ENCODE data around the gene AVL9. TPM values are rescaled to one million over a fixed set of nuclear protein-coding genes. Genes with fewer than 3 reads are reported as not detected.
"Not testable (repeated sequence)": the region's sequence is repeated elsewhere in the genome, so short reads cannot be mapped to it uniquely, and the experiment has no call there.

Gene AVL9
- total RNA-seq, 1 donor from 2014 or later, result 11.8 TPM

DNA sequence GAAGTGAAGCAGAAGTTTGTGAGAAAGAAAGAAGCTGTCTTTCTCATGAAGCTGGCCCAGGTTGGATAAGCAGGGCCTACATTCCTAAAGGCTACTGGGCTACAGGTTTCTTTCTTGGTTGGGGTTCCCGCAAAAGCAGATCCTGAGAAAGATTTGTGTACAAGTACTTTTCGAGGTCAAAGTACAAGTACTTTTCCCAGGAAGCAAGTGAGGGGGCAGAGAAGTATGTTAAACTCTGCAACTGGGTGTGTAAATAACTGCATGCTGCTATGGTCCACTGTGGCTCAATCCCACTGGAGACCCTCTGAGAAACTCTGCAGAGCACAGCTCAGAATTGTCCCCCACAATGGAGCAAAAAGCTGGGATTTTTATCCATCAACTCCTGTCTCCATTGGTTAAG is 33.8 kb upstream of the AVL9 start:
- Histone ChIP-seq H3K27ac (replicated peaks) (no peak overlapping the region), H3K27me3 (ENCODE audit: low read depth) (no peaks in the 10 kb centered on the region), H3K4me3 (no peak overlapping the region), H3K4me1 (peaks cover 5% of the 10 kb centered on the region), H3K36me3 (no peaks in the 10 kb centered on the region), H3K9me3 (replicated peaks) (no peaks in the 10 kb centered on the region)
- TF ChIP-seq, protein P1, sequence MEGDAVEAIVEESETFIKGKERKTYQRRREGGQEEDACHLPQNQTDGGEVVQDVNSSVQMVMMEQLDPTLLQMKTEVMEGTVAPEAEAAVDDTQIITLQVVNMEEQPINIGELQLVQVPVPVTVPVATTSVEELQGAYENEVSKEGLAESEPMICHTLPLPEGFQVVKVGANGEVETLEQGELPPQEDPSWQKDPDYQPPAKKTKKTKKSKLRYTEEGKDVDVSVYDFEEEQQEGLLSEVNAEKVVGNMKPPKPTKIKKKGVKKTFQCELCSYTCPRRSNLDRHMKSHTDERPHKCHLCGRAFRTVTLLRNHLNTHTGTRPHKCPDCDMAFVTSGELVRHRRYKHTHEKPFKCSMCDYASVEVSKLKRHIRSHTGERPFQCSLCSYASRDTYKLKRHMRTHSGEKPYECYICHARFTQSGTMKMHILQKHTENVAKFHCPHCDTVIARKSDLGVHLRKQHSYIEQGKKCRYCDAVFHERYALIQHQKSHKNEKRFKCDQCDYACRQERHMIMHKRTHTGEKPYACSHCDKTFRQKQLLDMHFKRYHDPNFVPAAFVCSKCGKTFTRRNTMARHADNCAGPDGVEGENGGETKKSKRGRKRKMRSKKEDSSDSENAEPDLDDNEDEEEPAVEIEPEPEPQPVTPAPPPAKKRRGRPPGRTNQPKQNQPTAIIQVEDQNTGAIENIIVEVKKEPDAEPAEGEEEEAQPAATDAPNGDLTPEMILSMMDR (IDR thresholded peaks at IDR 0.05; ENCODE audit: borderline replicate concordance), result no peak
- no peak for DNase-seq
- intact Hi-C loops (cut with micrococcal nuclease), result no loop called here

DNA sequence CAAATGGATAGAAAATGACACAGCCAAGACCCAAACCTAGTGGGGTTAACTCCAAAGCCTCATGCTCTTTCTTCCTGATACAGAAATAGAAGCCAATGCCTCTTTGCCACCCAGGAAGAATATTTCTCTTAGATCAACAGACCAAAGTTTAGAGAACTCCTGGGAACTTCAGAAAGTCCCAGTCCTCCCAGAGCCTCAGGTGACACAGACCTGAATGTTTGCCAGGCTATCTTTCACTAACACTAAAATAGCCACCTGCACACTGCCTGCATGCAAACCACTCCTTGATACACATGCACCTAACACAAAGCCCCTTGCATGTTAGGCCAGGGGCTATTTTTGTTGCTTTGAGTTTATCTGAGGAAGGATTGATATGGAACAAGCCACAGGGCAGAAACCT is 32.8 kb upstream of the AVL9 start:
- intact Hi-C loops (cut with micrococcal nuclease), result no loop called here
- no peak overlapping the region for H3K27ac ChIP-seq (replicated peaks)
- no peaks in the 10 kb centered on the region for H3K36me3 ChIP-seq
- H3K4me3 ChIP-seq, result no peak overlapping the region
- H3K4me1 ChIP-seq, result peaks cover 5% of the 10 kb centered on the region
- TF ChIP-seq, protein P1 (IDR thresholded peaks at IDR 0.05; ENCODE audit: borderline replicate concordance), result no peak
- H3K9me3 ChIP-seq (replicated peaks), result no peaks in the 10 kb centered on the region
- H3K27me3 ChIP-seq (ENCODE audit: low read depth), result no peaks in the 10 kb centered on the region
- DNase-seq, result no peak

DNA sequence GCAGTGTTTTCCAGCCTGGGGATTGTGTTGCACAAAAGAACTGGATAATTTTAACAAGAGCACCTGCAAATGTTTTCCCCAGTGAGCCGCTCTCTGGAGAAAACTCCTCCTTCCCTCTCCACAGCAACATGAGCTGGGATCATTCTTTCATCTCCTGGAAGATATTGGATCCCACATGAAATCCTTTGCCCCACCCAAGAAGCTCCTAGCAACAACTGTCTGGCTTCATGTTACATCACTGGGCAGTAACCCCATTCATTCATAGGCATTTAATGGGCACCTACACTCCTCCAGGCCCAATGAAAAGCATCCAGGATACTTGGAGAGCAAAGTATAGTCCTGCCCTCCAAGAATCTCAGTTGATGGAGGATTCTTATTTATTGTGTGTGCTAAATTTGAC is 32.3 kb upstream of the AVL9 start:
- Histone ChIP-seq H3K36me3 (no peaks in the 10 kb centered on the region), H3K27ac (replicated peaks) (no peak overlapping the region), H3K27me3 (ENCODE audit: low read depth) (no peaks in the 10 kb centered on the region), H3K4me1 (peaks cover 5% of the 10 kb centered on the region), H3K4me3 (no peak overlapping the region), H3K9me3 (replicated peaks) (no peaks in the 10 kb centered on the region)
- intact Hi-C loops (cut with micrococcal nuclease), result no loop called here
- DNase-seq, result no peak
- TF ChIP-seq, protein P1 (IDR thresholded peaks at IDR 0.05; ENCODE audit: borderline replicate concordance), result no peak

DNA sequence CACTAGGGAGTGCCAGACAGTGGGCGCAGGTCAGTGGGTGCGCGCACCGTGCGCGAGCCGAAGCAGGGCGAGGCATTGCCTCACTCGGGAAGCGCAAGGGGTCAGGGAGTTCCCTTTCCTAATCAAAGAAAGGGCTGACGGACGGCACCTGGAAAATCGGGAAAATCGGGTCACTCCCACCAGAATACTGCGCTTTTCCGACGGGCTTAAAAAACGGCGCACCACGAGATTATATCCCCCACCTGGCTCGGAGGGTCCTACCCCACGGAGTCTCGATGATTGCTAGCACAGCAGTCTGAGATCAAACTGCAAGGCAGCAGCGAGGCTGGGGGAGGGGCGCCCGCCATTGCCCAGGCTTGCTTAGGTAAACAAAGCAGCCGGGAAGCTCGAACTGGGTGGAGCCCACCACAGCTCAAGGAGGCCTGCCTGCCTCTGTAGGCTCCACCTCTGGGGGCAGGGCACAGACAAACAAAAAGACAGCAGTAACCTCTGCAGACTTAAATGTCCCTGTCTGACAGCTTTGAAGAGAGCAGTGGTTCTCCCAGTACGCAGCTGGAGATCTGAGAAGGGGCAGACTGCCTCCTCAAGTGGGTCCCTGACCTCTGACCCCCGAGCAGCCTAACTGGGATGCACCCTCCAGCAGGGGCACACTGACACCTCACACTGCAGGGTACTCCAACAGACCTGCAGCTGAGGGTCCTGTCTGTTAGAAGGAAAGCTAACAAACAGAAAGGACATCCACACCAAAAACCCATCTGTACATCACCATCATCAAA is 30.5 kb upstream of the AVL9 start:
- intact Hi-C loops (cut with micrococcal nuclease), result not testable (repeated sequence)

DNA sequence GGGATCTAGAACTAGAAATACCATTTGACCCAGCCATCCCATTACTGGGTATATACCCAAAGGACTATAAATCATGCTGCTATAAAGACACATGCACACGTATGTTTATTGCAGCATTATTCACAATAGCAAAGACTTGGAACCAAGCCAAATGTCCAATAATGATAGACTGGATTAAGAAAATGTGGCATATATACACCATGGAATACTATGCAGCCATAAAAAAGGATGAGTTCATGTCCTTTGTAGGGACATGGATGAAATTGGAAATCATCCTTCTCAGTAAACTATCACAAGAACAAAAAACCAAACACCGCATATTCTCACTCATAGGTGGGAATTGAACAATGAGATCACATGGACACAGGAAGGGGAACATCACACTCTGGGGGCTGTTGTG is 25.3 kb upstream of the AVL9 start:
- DNase-seq; intact Hi-C loops (cut with micrococcal nuclease); H3K27ac ChIP-seq (replicated peaks); H3K4me1 ChIP-seq; H3K9me3 ChIP-seq (replicated peaks); H3K4me3 ChIP-seq; H3K36me3 ChIP-seq; H3K27me3 ChIP-seq (ENCODE audit: low read depth): not testable (repeated sequence)

More for the DNA sequence above, 30.5 kb upstream of the AVL9 start:
- not testable (repeated sequence) for H3K27me3 ChIP-seq (ENCODE audit: low read depth); H3K27ac ChIP-seq (replicated peaks); H3K4me3 ChIP-seq; DNase-seq; H3K9me3 ChIP-seq (replicated peaks); H3K4me1 ChIP-seq; H3K36me3 ChIP-seq

DNA sequence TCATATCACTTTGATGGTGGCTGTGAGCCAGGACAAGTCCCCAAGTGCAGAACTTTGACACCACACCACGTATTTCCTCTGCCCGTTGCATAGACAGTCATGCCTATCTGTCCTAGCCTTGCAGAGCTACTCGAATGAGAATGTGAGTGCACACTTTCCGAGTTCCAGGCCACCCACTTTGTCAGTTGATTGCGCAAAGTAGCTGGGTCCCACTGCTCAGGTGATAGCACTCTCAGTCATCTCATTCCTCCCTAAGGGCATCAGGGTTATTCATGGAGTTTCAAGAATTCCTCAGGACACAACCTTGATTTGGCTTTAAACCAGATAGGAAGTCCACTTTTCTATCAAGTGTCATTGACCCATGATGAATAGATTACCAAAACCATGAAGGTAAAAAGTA is 24.4 kb upstream of the AVL9 start:
- no peak for DNase-seq
- intact Hi-C loops (cut with micrococcal nuclease), result no loop called here
- TF ChIP-seq, protein P1 (IDR thresholded peaks at IDR 0.05; ENCODE audit: borderline replicate concordance), result no peak
- Histone ChIP-seq H3K9me3 (replicated peaks) (no peaks in the 10 kb centered on the region), H3K36me3 (no peaks in the 10 kb centered on the region), H3K27me3 (ENCODE audit: low read depth) (no peaks in the 10 kb centered on the region), H3K27ac (replicated peaks) (no peak overlapping the region), H3K4me3 (no peak overlapping the region), H3K4me1 (no peaks in the 10 kb centered on the region)
